ENCODE data around the gene TPRN.

Gene TPRN

GRCh38 chr9:137224830-137225694 is 24.5 kb upstream of the TPRN start, which contains the start of gene CYSRT1:
TSS of gene CYSRT1 (plus strand) at chr9:137225174. CDS start at chr9:137225622, 448 bp downstream.
- no peak for DNase-seq (ENCODE audit: low spot score)

DNA sequence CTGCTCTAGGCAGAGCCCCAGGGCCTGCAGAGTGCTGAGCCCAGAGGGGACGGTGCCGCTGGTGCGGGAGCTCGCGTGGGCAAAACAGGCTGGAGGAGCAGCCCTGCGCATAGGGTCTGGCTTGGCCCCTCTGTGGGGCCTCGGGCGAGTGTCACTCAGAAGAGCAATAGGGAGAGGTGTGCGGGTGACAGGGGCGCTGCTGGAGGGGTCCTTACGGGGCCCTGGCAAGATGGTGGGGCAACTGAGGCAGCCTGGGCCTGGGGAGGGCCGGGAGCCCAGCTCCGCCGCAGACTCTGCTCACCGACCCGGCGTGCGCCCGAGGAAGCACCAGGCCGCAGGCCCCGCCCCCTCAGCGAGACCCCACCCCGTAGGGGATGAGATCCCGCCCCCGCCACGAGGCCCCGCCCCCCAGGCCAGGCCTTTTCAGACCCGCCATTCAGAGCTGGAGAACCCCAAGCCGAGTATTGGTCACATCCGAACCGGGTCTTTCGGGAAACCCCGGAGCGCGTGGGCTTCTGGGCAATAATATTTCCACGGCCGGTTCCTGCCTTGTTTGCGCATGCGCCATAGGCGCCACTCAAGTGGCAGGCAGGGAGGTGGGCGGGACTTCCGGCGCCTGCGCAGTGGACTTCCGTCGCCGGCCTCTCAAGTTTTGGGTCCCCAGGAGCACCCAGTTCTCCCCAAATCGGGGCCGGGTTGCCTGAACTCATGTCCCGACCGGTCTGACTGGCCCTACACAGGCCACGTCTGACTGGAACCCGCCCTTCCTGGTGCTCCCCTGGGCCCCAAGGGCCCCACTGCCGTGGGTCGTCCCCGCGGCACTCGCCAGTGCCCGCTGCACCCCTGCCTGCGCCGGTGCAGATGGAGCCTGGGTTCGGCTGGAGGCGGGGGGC is 22.8 kb upstream of the TPRN start:
- peak; percentile 96 for DNase-seq (ENCODE audit: low spot score)

- DNase-seq (ENCODE audit: low spot score): no peak
These were observed 21.9 kb upstream of the TPRN start, which contains the start of gene RNF208 for GRCh38 chr9:137222190-137223077. TSS of gene RNF208 (minus strand) at chr9:137222240. CDS start at chr9:137221212, 1,028 bp downstream.

DNA sequence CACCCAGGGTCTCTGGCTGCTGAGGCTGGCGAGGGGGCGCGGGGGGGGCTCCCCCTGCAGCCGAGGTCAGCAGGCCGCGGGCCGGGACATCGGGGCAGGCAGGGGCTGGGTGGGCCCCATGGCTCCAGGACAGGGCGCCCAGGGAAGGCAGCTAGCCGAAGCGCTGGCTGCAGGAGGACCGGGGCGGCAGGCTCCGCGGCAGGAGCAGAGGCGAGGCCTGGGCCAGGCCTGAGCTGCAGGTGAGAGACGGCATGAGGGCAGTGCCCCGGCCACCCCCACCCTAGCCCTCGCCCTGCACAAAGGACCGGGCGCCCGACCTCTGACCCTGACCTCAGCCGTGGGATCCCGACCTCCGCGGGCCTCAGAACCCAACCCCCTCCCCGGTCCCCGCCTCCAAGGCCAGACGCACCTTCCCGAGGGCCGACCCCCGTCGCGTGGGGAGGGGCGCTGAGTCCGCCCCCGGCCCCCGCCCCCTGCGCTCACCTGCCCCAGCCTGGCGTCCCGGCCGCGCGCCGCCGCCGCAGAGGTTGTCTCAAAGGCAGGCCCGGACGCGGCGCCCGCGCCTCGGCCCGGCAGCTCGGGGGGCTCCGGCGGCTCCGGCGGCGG is 21.1 kb upstream of the TPRN start:
- no peak for DNase-seq (ENCODE audit: low spot score)

GRCh38 chr9:137221095-137221505 is 20.6 kb upstream of the TPRN start:
- DNase-seq (ENCODE audit: low spot score): no peak

- no peak for DNase-seq (ENCODE audit: low spot score)
These were observed 20.0 kb upstream of the TPRN start for GRCh38 chr9:137220317-137221094.

DNA sequence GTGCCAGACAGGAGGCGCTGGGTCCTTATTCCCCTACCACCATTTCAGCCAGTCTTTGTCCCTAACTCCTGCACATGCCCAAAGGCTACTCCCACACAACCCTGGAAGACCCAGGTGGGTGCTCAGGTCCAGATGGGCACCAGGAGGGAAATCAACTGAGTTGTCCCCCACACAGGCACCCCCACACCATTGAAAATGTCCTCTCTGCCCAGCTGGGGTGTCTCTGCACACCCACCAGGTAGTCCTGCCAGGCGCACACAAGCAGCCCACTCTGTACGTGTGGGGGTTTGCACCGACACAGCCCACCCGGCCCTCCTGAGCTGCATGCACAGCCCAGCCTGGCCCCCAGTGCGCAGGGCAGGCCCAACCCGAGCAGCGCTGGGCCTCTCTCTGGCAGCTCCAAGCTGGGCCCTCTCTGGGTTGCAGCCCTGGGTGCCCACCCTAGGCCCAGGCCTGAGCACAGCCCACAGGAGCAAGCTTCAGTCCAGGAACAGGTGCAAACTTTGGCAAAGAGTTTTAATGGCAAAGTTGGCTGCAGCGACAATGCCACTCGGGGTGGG is 19.3 kb upstream of the TPRN start:
- DNase-seq (ENCODE audit: low spot score): no peak

- no peak for DNase-seq (ENCODE audit: low spot score)
These were observed 18.3 kb upstream of the TPRN start for GRCh38 chr9:137218754-137219271.

- DNase-seq (ENCODE audit: low spot score): no peak
These were observed 17.7 kb upstream of the TPRN start for GRCh38 chr9:137218212-137218753.

GRCh38 chr9:137217276-137218211 is 17.0 kb upstream of the TPRN start:
- no peak for DNase-seq (ENCODE audit: low spot score)

GRCh38 chr9:137216188-137216965 is 15.8 kb upstream of the TPRN start:
- no peak for DNase-seq (ENCODE audit: low spot score)

GRCh38 chr9:137215196-137215986 is 14.8 kb upstream of the TPRN start:
- DNase-seq (ENCODE audit: low spot score): no peak

DNA sequence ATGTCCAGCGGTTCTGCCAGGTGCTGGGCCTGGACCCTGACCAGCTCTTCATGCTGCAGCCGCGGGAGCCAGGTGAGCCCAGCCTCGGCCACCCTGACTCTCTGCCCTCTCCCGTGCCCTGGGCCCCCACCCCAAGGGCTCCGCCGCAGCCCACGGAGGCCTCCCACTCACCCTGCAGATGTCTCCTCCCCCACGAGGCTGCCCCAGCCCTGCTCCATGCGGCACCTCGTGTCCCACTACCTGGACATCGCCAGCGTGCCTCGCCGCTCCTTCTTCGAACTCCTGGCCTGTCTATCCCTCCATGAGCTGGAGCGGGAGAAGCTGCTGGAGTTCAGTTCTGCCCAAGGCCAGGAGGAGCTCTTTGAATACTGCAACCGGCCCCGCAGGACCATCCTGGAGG is 14.1 kb upstream of the TPRN start:
- DNase-seq (ENCODE audit: low spot score): no peak

DNA sequence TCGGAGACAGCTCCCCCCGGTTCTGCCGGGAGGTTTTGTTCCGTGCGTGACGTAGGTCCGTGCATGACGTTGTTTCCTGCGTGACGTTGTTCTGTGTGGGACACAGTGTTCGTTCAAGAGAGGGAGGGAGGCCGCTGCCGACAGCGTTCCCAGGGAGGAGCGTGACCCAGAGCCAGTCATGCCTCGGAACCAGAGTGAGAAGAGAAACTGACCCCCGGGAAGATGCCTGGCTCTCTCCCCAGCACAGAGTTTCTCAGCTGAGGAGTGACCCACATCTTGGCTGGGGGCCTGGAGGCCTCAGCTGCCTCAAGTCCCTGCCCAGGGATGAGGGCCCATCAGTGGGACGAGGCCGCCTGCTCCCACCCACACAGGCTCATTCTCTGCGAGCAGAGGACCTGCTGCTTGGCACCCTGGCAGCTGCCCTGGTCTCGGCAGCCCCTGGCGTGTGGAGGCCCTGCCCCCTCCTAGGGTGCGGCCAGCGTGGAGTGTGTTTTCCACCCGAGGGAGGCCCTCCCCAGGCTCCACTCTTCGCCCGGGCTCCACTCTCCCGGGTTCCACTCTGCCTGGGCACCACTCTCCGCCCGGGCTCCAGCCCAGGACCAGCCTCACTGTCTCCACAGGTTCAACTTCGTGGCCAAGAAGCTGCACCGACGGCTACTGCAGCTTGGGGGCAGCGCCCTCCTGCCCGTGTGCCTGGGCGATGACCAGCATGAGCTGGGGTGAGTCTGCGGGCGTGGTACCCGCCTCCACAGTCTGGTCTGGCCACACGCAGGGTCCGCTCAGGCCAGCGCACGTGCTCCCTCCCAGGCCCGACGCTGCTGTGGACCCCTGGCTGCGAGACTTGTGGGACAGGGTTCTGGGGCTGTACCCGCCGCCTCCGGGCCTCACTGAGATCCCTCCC is 12.9 kb upstream of the TPRN start:
- DNase-seq (ENCODE audit: low spot score): no peak

DNA sequence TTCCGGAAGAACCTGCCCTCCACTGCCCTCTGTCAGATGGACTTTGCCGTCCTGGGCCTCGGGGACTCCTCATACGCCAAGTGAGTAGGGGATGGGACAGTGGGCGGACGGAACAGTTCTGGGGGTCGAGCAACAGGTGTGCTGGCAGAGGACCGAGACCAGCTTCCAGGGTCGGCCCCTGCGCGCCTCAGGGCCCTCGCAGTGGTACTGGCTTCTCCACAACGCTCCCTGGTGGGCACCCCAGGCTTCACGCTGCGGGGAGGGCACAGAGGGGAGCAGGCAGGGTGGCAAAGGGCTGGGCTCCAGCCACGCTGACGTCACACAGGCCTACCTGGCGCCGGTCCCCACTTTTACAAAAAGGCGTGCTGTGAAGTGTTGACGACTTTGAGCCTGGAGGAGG is 12.0 kb upstream of the TPRN start:
- DNase-seq (ENCODE audit: low spot score): no peak

DNA sequence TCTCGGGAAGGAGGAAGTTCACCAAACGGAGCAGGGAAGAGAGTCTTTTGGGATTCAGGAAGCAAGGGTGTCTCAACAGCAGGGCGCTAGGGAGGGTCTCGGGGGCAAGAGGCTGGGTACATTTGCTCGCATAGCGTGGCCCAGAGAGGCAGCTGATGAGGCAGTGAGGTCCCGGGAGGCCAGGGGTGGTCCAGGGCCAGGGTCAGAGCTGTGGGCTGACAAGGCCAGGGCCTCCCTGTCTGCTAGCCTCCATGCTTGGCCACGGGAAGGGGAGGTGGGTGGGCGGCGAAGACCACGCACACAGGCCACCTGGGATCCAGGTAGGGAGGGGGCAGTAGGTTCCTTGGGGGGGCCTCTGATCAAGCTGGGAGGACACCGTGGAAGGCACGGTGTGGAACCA is 11.0 kb upstream of the TPRN start:
- no peak for DNase-seq (ENCODE audit: low spot score)

Data from left forelimb (tissue), 1 donor.